ENCODE data around the gene EDDM13.

DNA sequence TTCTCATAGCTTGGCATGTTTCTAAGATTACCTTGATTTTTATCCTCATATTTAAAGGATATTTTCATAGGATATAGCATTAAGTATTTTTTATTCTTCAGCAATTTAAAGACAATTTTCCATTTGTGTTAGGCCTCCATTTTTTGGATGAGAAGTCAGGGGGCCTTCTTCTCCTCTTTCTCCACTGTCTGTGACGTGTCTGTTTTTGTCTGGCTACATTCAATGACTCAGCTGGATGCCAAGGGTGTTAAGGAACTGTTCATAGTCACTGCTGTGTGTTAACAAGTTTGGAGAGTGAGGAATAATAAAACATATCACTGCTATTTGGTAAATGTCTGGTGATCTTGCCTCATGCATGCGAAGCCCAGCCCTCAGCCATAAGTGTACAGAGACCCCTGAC, 84.4 kb downstream of the EDDM13 start:
- TF ChIP-seq POLR2A (IDR thresholded peaks at IDR 0.05) (no peak), CTCF (IDR thresholded peaks at IDR 0.05) (no peak)

Measured in lower leg skin (tissue), 3 donors.